WTC11 (cell line): ENCODE results near the gene RHBDL1. TPM values are rescaled to one million over a fixed set of nuclear protein-coding genes. Genes with fewer than 3 reads are reported as not detected.

Experiments
- ATAC-seq: fragments of 200-7000 bp; cut with Tn5 transposase; 2 replicates; pipeline ENCODE4 v1.10.0; 2021; ENCODE audit warnings: mild to moderate bottlenecking, moderate library complexity
- CTCF ChIA-PET: fragments of 300-600 bp; sonication (Branson Sonifier 250); formaldehyde crosslinking; loops from one replicate; lab custom pipeline; 2021; ENCODE audit warnings: antibody characterized with exemption; lab: Charles Lee
- POLR2A ChIA-PET: fragments of 350-600 bp; sonication (Branson Sonifier 250); formaldehyde crosslinking; loops from one replicate; lab custom pipeline; 2021; ENCODE audit warnings: antibody characterized with exemption; lab: Charles Lee
- DNase-seq: peaks from one replicate; pipeline ENCODE4 v3.0.0; 2021; ENCODE audit warnings: low spot score
- H3K27ac Mint-ChIP-seq: 2 replicates; pipeline ENCODE4 v1.8.0; 2021; ENCODE audit warnings: mixed read lengths
- H3K27me3 Mint-ChIP-seq: 2 replicates; pipeline ENCODE4 v1.8.0; 2021; ENCODE audit warnings: low read depth, mild to moderate bottlenecking, moderate library complexity, mixed read lengths
- H3K36me3 Mint-ChIP-seq: 2 replicates; pipeline ENCODE4 v1.8.0; 2021; ENCODE audit warnings: mixed read lengths
- H3K4me1 Mint-ChIP-seq: 2 replicates; pipeline ENCODE4 v1.8.0; 2022; ENCODE audit warnings: mixed read lengths
- H3K4me3 Mint-ChIP-seq: 2 replicates; pipeline ENCODE4 v1.8.0; 2021; ENCODE audit warnings: mild to moderate bottlenecking, moderate library complexity, mixed read lengths
- H3K9me3 Mint-ChIP-seq: 2 replicates; pipeline ENCODE4 v1.8.0; 2021; ENCODE audit warnings: mixed read lengths
- ARID4B ChIP-seq: sonication (generic); formaldehyde crosslinking; IDR thresholded peaks from 2 replicates; pipeline ENCODE4 v1.8.0; 2023; ENCODE audit warnings: missing genetic modification reagents, mild to moderate bottlenecking, borderline replicate concordance
- ATF2 ChIP-seq: sonication (generic); formaldehyde crosslinking; IDR thresholded peaks from 2 replicates; pipeline ENCODE4 v1.8.1; 2022; ENCODE audit warnings: low read depth, missing genetic modification reagents, borderline replicate concordance
- ESRRA ChIP-seq: sonication (generic); formaldehyde crosslinking; IDR thresholded peaks from 2 replicates; pipeline ENCODE4 v1.8.1; 2022; ENCODE audit warnings: mild to moderate bottlenecking, missing genetic modification reagents, borderline replicate concordance
- FOXJ3 ChIP-seq: sonication (generic); formaldehyde crosslinking; IDR thresholded peaks from 2 replicates; pipeline ENCODE4 v1.9.0; 2021; ENCODE audit warnings: missing genetic modification reagents, mild to moderate bottlenecking, borderline replicate concordance
- GTF2I ChIP-seq: fragments of 250-450 bp; sonication (Bioruptor Pico); conservative IDR thresholded peaks from 2 replicates; pipeline ENCODE4 v1.4.0; 2021; ENCODE audit warnings: mild to moderate bottlenecking
- HMGXB4 ChIP-seq: sonication (generic); formaldehyde crosslinking; IDR thresholded peaks from 2 replicates; pipeline ENCODE4 v1.8.1; 2023; ENCODE audit warnings: mild to moderate bottlenecking, moderate library complexity, missing genetic modification reagents
- ZBTB21 ChIP-seq: sonication (generic); formaldehyde crosslinking; IDR thresholded peaks from 2 replicates; pipeline ENCODE4 v1.8.1; 2023; ENCODE audit warnings: mild to moderate bottlenecking, missing genetic modification reagents, borderline replicate concordance
- ZNF121 ChIP-seq: sonication (generic); formaldehyde crosslinking; IDR thresholded peaks from 2 replicates; pipeline ENCODE4 v1.8.0; 2023; ENCODE audit warnings: missing genetic modification reagents
- ZNF423 ChIP-seq: fragments of 250-450 bp; sonication (Bioruptor Pico); IDR thresholded peaks from 2 replicates; pipeline ENCODE4 v2.1.2; 2022; ENCODE audit warnings: mild to moderate bottlenecking, moderate library complexity
- total RNA-seq: library from RNA; stranded (reverse); gene quantifications from 3 replicates; pipeline ENCODE4 v1.2.3, GENCODE V29; 2021
- TF ChIP-seq, protein P1 (sequence below): sonication (generic); formaldehyde crosslinking; conservative IDR thresholded peaks from 2 replicates; pipeline ENCODE4 v1.8.1; 2022; ENCODE audit warnings: mild to moderate bottlenecking, missing genetic modification reagents
- TF ChIP-seq, protein P2 (sequence below): fragments of 250-450 bp; sonication (Bioruptor Pico); IDR thresholded peaks from 2 replicates; pipeline ENCODE4 v1.9.0; 2021; ENCODE audit warnings: mild to moderate bottlenecking
- TF ChIP-seq, protein P3 (sequence below): sonication (generic); formaldehyde crosslinking; IDR thresholded peaks from 2 replicates; pipeline ENCODE4 v1.8.0; 2022; ENCODE audit warnings: missing genetic modification reagents

RHBDL1 gene
- total RNA-seq, 1 experiment from 2014 or later: 8.2 TPM

DNA sequence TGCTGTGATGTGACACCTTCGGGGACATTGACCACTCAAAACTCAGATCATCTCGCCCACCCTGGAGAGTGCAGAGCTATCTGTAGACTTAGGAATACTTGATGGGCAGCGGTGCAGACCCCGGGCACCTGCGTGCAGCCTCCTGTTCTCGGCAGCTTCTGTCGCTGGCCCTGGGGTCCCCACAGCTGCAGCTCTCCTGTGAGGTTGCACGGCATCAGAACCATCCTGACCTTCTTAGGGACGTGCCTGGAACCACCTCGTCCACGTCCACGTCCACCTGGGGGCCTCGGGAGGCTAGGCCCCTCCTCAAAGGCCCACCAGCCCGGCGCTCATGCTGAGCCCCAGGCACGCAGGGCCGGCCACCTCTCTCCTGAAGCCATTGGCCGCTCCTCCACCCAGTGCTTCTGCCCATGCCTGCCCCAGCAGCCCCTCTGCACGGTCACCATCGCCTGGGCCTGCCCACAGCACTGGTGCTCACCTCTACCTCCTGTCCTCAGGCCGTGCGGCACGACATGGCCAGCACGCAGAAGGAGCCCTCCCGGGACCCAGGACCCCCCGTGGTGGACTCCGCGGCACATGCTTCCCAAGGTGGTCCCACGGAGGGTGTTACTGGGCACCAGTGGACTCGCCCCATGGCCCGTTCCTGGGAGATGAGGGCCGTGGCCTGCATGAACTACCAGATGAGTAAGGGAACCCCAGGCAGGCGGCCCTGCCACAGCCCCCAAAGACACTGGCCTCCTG lies 47.0 kb upstream of the RHBDL1 start:
- Mint-ChIP-seq H3K9me3 (no peaks in the 10 kb centered on the region), H3K4me3 (no peak overlapping the region), H3K27ac (peak overlapping the region; percentile 89), H3K27me3 (no peaks in the 10 kb centered on the region), H3K4me1 (peaks cover 24% of the 10 kb centered on the region), H3K36me3 (peaks cover 3% of the 10 kb centered on the region; the same call in 1 of the 2 replicates)
- no peak for TF ChIP-seq ZBTB21 (CRISPR knock-in tag)
- DNase-seq (no peak), ATAC-seq (no peak)
- POLR2A ChIA-PET: no interaction called here
- CTCF ChIA-PET: interaction anchor here (1.0 to 2.2 kb wide), 2 partner anchors 20 to 46 kb away, joined by 4 to 8 read pairs; partner anchors contain the start of gene WDR90

GRCh38 chr16:629185-629832 lies 46.2 kb upstream of the RHBDL1 start:
- POLR2A ChIA-PET: interaction anchor here (0.9 kb wide), 1 partner anchor 91 kb away, joined by 3 read pairs; no protein-coding TSS in a partner anchor
- H3K27ac Mint-ChIP-seq: peak overlapping the region; percentile 89
- no peaks in the 10 kb centered on the region for H3K9me3 Mint-ChIP-seq
- H3K4me1 Mint-ChIP-seq: peaks cover 20% of the 10 kb centered on the region
- no peak for TF ChIP-seq ARID4B
- 0 out of 2 replicates have a peak, but pooled peaks have one; percentile 29 for TF ChIP-seq HMGXB4 (CRISPR knock-in tag)
- TF ChIP-seq, protein P1, sequence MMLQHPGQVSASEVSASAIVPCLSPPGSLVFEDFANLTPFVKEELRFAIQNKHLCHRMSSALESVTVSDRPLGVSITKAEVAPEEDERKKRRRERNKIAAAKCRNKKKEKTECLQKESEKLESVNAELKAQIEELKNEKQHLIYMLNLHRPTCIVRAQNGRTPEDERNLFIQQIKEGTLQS: no peak
- TF ChIP-seq, protein P2, sequence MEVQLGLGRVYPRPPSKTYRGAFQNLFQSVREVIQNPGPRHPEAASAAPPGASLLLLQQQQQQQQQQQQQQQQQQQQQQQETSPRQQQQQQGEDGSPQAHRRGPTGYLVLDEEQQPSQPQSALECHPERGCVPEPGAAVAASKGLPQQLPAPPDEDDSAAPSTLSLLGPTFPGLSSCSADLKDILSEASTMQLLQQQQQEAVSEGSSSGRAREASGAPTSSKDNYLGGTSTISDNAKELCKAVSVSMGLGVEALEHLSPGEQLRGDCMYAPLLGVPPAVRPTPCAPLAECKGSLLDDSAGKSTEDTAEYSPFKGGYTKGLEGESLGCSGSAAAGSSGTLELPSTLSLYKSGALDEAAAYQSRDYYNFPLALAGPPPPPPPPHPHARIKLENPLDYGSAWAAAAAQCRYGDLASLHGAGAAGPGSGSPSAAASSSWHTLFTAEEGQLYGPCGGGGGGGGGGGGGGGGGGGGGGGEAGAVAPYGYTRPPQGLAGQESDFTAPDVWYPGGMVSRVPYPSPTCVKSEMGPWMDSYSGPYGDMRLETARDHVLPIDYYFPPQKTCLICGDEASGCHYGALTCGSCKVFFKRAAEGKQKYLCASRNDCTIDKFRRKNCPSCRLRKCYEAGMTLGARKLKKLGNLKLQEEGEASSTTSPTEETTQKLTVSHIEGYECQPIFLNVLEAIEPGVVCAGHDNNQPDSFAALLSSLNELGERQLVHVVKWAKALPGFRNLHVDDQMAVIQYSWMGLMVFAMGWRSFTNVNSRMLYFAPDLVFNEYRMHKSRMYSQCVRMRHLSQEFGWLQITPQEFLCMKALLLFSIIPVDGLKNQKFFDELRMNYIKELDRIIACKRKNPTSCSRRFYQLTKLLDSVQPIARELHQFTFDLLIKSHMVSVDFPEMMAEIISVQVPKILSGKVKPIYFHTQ: no peak
- TF ChIP-seq ZNF121 (CRISPR knock-in tag): 0 out of 2 replicates have a peak, but pooled peaks have one; percentile 34
- no peak for TF ChIP-seq GTF2I (CRISPR knock-in tag)
- TF ChIP-seq ESRRA (CRISPR knock-in tag): no peak
- TF ChIP-seq, protein P3, sequence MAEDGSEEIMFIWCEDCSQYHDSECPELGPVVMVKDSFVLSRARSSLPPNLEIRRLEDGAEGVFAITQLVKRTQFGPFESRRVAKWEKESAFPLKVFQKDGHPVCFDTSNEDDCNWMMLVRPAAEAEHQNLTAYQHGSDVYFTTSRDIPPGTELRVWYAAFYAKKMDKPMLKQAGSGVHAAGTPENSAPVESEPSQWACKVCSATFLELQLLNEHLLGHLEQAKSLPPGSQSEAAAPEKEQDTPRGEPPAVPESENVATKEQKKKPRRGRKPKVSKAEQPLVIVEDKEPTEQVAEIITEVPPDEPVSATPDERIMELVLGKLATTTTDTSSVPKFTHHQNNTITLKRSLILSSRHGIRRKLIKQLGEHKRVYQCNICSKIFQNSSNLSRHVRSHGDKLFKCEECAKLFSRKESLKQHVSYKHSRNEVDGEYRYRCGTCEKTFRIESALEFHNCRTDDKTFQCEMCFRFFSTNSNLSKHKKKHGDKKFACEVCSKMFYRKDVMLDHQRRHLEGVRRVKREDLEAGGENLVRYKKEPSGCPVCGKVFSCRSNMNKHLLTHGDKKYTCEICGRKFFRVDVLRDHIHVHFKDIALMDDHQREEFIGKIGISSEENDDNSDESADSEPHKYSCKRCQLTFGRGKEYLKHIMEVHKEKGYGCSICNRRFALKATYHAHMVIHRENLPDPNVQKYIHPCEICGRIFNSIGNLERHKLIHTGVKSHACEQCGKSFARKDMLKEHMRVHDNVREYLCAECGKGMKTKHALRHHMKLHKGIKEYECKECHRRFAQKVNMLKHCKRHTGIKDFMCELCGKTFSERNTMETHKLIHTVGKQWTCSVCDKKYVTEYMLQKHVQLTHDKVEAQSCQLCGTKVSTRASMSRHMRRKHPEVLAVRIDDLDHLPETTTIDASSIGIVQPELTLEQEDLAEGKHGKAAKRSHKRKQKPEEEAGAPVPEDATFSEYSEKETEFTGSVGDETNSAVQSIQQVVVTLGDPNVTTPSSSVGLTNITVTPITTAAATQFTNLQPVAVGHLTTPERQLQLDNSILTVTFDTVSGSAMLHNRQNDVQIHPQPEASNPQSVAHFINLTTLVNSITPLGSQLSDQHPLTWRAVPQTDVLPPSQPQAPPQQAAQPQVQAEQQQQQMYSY (CRISPR knock-in tag): peak; percentile 48; the same call in 1 of the 2 replicates
- no peak for TF ChIP-seq ZNF423
- TF ChIP-seq ATF2 (CRISPR knock-in tag): no peak
- no peak for TF ChIP-seq FOXJ3 (CRISPR knock-in tag)
- TF ChIP-seq, all 79 proteins: peak for 3
- Mint-ChIP-seq H3K4me3 (no peak overlapping the region), H3K27me3 (no peaks in the 10 kb centered on the region), H3K36me3 (peaks cover 3% of the 10 kb centered on the region; the same call in 1 of the 2 replicates)
- ATAC-seq: no peak
- DNase-seq: no peak
- CTCF ChIA-PET: interaction anchor here (1.0 to 2.7 kb wide), 3 partner anchors 19 to 50 kb away, joined by 3 to 18 read pairs (median 4); partner anchors contain the start of gene RHOT2
